GM12872 (cell line): ENCODE results near the gene ZBED4.

ENCODE experiments used
- TF ChIP-seq, protein P1 (sequence below): IDR thresholded peaks from 3 replicates; pipeline ENCODE4 v1.5.1; 2011; ENCODE audit warnings: low read depth, mild to moderate bottlenecking, low read length, moderate library complexity; ENCODE audit not compliant: insufficient read depth

The ZBED4 gene

DNA sequence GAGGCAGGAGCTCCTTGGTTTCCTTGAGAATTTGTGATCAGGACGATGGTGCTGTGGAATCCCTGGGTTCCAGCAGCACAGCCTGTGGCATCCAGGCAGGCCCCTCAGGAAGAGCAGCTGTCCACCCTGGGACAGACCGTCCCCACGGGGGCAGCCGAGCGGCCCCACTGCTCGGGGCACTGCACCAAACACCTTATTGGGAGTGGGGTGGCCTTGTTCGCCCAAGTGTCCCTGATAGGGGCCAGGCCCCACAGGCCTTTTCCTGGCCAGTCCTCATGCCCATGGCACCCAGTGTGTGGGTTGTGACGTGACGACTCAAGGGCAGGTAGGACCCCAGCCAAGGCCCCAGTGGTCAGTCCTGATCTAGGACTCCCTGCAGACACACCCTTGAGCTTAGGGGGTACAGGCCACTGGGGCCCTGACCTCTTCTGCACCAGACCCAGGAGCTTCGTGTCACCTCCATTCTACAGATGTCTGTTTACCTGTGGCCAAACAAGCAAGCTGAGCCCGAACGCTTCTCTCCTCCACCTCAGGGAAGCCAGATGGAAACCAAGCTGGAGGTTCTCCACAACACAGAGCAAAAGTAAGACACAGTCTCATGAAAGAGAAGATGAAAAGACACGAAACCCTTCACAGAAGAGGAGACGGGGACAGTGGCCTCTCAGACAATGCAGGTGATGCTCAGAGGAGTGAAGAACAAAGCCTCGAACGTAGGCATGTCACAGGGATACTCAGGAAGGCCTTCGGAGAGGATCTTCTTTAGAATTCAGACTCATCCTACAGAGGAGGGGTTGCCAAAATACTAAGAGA lies 24.4 kb upstream of the ZBED4 start:
- TF ChIP-seq, protein P1, sequence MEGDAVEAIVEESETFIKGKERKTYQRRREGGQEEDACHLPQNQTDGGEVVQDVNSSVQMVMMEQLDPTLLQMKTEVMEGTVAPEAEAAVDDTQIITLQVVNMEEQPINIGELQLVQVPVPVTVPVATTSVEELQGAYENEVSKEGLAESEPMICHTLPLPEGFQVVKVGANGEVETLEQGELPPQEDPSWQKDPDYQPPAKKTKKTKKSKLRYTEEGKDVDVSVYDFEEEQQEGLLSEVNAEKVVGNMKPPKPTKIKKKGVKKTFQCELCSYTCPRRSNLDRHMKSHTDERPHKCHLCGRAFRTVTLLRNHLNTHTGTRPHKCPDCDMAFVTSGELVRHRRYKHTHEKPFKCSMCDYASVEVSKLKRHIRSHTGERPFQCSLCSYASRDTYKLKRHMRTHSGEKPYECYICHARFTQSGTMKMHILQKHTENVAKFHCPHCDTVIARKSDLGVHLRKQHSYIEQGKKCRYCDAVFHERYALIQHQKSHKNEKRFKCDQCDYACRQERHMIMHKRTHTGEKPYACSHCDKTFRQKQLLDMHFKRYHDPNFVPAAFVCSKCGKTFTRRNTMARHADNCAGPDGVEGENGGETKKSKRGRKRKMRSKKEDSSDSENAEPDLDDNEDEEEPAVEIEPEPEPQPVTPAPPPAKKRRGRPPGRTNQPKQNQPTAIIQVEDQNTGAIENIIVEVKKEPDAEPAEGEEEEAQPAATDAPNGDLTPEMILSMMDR, result no peak

DNA sequence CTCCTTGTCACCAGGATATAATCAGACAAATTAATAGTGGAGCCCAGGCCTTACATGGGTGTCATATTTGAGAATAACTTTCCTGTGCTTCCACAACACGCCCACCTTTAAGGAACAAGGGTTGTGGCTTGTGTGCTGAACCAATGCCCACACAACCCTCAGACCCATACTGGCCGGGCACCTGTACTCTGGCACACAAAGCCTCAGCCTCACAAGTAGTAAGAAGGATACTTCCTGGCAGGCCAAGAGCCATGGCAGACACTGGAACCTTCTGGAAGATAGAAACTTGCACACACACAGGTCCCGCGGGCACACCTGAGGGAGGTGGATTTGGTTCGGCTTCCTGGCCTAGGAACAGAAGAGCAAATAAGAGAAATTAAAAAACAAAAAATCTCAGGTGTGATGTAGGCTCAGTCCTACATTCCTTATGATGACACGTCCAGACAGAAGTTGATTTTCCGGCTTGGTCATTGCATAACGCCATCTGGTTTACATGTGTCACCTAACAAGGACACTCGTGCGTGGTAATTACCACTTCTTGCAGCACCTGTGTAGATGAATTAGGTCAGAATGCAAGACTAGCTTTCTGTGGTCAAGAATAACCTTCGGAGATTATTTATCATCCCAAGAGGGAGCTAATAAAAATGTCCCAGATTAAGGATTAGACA lies 20.2 kb upstream of the ZBED4 start:
- TF ChIP-seq, protein P1, result no peak

- TF ChIP-seq, protein P1, result no peak
These were observed 14.6 kb upstream of the ZBED4 start for GRCh38 chr22:49838771-49839717.

DNA sequence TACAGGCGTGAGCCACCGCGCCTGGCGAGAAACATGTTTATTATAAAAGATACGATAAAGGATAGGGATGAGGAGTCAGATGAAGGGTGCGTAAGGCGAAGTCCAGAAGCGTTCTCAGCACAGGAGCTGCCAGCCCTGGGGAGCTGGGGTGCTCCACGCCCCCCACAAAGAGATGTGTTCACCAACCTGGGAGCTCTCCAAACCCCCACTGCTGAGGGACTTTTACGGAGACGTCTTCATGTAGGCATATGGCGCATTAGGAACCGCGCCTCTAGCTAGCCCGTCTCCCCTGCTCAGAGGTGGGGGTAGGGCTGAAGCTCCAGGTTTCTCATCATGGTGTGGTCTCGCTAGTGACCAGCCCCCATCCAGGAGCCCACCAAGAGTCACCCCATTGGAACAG lies 8.4 kb upstream of the ZBED4 start:
- TF ChIP-seq, protein P1, result no peak

- TF ChIP-seq, protein P1, result no peak
These were observed 7.8 kb upstream of the ZBED4 start for GRCh38 chr22:49845666-49846459.

DNA sequence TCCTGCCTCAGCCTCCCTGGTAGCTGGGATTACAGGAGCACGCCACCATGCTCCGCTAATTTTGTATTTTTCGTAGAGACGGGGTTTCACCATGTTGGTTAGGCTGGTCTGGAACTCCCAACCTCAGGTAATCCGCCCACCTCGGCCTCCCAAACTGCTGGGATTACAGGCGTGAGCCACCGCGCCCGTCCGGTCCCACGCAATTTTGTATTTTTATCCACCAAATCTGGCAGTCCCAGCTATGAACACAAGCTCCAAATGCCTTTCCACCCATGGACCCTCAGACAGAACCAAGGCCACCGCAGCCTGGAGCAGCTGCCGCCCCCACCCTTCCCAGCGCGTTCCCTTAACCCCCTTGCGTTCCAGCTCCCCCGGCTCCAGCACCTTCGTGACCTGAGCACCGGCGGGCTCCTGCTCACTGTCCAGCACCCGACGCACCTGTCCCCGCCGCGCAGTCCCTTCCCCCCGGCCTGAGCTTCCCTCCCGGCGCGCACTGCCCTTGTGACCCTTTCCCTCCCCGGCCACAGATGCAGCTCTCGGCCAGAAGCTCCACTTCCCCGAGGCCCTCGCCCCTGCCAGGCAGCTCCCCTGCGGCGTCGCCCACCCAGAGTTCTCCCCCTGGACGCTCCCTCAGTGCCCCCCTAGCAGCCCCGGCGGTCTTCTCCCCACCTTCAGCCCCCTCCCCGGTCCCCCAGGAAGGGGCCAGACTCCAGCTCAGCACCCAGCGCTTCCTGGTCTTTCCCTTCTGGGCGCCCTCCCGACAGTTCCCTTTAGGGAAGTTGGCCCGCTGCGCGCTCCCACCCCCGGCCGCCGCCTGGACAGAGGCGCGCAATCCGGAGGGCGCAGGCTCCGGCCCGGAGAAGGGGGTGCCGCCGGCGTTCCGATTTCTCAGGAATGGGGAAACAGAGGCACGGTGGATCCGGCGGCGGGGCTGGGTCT lies 5.6 kb upstream of the ZBED4 start:
- TF ChIP-seq, protein P1, result no peak
